IMR-90 (cell line): ENCODE results near the gene DNAI2.

ENCODE experiments used
- CEBPB ChIP-seq: IDR thresholded peaks from 2 replicates; pipeline ENCODE4 v1.6.1; 2012; ENCODE audit warnings: low read depth, low read length, improper control_type of control experiment
- CHD1 ChIP-seq: IDR thresholded peaks from 2 replicates; pipeline ENCODE4 v1.6.1; 2012; ENCODE audit warnings: low read depth, low read length, improper control_type of control experiment
- FOS ChIP-seq: fragments of 150-350 bp; IDR thresholded peaks from 2 replicates; pipeline ENCODE4 v1.6.1; 2016; ENCODE audit warnings: low read depth, low read length
- MAFK ChIP-seq: IDR thresholded peaks from 2 replicates; pipeline ENCODE4 v1.6.1; 2012; ENCODE audit warnings: low read depth, low read length, improper control_type of control experiment
- MAZ ChIP-seq: IDR thresholded peaks from 2 replicates; pipeline ENCODE4 v1.6.1; 2012; ENCODE audit warnings: low read depth, mild to moderate bottlenecking, low read length, improper control_type of control experiment, moderate library complexity, borderline replicate concordance
- MXI1 ChIP-seq: IDR thresholded peaks from 2 replicates; pipeline ENCODE4 v1.6.1; 2012; ENCODE audit warnings: low read depth, mild to moderate bottlenecking, low read length, moderate library complexity, borderline replicate concordance
- NFE2L2 ChIP-seq: fragments of 150-350 bp; IDR thresholded peaks from 2 replicates; pipeline ENCODE4 v1.6.1; 2016; ENCODE audit warnings: low read depth, mild to moderate bottlenecking, low read length
- POLR2A ChIP-seq: IDR thresholded peaks from 2 replicates; pipeline ENCODE4 v1.6.1; 2012; ENCODE audit warnings: mild to moderate bottlenecking, low read depth, low read length
- RAD21 ChIP-seq: IDR thresholded peaks from 2 replicates; pipeline ENCODE4 v1.6.1; 2012; ENCODE audit warnings: low read length, improper control_type of control experiment
- RCOR1 ChIP-seq: IDR thresholded peaks from 2 replicates; pipeline ENCODE4 v1.6.1; 2012; ENCODE audit warnings: mild to moderate bottlenecking, low read length, improper control_type of control experiment; ENCODE audit not compliant: insufficient replicate concordance
- TF ChIP-seq, protein P1 (sequence below): conservative IDR thresholded peaks from 2 replicates; pipeline ENCODE4 v1.5.1; 2012; ENCODE audit warnings: mild to moderate bottlenecking, low read depth, low read length, improper control_type of control experiment
- TF ChIP-seq, protein P2 (sequence below): fragments of 150-350 bp; IDR thresholded peaks from 2 replicates; pipeline ENCODE4 v1.6.1; 2017; ENCODE audit warnings: mild to moderate bottlenecking, antibody characterized with exemption, low read length, low read depth

DNA sequence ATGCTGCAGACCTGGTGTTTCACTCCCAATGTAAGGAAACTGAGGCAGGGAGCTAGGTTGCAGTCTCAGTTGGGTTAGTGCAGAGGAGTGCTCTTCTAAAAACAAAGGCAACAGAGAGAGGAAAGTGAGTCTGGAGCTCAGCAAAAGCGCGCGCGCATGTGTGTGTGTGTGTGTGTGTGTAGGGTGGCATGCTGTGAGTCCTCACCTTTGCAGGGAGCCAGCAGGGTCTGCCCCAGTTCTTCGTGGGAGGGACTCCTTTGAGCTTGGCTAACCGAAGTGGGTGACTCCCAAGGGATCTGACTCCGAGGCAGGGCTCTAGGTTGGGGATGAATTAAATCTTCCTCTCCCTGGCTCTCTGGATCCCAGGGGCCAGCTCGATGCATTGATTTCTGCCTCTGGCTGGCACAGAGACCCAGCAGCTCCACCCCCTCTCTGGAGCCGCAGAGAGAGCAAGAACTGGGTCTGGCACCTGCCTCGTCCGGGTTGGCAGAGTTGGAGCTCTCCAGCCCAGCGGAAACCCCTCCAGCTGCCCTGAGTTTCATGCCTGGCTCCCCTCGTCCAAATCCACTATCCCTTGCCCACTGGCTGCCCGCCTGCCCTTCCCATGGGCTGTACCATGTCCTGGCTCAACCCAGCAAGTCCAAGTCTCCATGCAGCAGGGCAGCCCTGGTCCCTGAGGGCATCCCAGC, 88.9 kb downstream of the DNAI2 start:
- TF ChIP-seq POLR2A (no peak), RAD21 (no peak), MAZ (no peak), CEBPB (no peak), MAFK (no peak), CHD1 (no peak), MXI1 (no peak), RCOR1 (no peak), FOS (no peak), NFE2L2 (no peak)
- TF ChIP-seq, protein P1, sequence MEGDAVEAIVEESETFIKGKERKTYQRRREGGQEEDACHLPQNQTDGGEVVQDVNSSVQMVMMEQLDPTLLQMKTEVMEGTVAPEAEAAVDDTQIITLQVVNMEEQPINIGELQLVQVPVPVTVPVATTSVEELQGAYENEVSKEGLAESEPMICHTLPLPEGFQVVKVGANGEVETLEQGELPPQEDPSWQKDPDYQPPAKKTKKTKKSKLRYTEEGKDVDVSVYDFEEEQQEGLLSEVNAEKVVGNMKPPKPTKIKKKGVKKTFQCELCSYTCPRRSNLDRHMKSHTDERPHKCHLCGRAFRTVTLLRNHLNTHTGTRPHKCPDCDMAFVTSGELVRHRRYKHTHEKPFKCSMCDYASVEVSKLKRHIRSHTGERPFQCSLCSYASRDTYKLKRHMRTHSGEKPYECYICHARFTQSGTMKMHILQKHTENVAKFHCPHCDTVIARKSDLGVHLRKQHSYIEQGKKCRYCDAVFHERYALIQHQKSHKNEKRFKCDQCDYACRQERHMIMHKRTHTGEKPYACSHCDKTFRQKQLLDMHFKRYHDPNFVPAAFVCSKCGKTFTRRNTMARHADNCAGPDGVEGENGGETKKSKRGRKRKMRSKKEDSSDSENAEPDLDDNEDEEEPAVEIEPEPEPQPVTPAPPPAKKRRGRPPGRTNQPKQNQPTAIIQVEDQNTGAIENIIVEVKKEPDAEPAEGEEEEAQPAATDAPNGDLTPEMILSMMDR, result no peak
- TF ChIP-seq, protein P2, sequence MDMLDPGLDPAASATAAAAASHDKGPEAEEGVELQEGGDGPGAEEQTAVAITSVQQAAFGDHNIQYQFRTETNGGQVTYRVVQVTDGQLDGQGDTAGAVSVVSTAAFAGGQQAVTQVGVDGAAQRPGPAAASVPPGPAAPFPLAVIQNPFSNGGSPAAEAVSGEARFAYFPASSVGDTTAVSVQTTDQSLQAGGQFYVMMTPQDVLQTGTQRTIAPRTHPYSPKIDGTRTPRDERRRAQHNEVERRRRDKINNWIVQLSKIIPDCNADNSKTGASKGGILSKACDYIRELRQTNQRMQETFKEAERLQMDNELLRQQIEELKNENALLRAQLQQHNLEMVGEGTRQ, result no peak
